Stimulated activated CD8-positive, alpha-beta memory T cell treated with anti-CD3 and anti-CD28 coated beads, Interleukin-12 subunit alpha, Interleukin-12 subunit beta, amount 100 ng/mL, for 24 hours (primary cell): ENCODE data around the gene EEFSEC.

Source experiments
- DNase-seq: peaks from one replicate; pipeline ENCODE4 v3.0.0-alpha.2; 2020; ENCODE audit errors: extremely low read depth

The EEFSEC gene

DNA sequence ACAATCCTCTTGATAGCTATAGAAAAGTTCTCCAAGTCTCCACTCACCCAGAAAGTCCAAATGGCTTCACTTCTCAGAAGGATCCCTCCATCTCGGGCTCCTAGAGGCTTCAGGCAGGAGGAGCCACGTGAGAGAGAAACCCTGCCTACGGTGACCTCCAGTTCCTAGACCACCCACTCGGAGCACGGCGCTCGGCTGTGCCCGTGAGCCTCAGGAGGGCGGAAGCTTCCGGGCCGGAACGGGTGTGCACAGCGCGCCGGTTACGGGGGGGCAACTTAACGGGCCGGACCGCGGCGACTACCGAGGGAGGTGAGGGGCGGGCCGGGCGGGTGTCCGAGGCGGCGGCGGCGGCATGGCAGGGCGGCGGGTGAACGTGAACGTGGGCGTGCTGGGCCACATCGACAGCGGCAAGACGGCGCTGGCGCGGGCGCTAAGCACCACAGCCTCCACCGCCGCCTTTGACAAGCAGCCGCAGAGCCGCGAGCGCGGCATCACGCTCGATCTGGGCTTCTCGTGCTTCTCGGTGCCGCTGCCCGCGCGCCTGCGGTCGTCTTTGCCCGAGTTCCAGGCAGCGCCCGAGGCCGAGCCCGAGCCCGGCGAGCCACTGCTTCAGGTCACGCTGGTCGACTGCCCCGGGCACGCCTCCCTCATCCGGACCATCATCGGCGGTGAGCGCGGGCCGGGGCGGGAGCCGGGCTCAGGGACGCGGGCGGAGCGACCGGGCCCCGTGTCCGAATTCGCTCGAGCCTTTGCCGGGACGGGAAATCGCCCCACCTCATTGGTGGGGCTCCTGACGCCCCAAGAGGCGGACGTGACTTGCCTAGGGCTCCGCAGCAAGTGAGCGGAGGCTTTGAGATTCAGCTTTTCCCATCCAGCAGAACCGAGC, at the start of gene EEFSEC:
TSS of gene EEFSEC (plus strand) at position 326 of the 886 bp plus-strand sequence. CDS start at position 353, 27 bp downstream.
- DNase-seq, result peak; percentile 65

DNA sequence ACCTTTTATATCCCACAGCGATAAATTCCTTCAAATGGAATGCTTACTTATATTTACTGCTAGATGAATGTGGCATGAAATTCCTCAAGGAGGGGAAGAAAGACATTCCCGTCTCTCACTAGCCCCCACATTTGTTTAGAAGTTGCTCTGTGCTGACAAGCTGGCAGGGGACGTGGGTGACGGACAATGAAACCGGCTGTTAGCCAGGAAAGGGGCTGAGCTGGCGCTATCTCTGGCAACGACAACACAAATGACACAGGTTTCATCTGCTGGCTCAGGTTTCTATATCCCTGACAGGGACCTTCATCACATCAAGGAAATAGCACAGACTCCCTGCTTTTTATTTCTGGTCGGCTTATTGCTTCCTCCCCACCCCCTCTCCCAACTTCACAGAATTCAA, 45.4 kb upstream of the EEFSEC start:
- DNase-seq, result no peak

DNA sequence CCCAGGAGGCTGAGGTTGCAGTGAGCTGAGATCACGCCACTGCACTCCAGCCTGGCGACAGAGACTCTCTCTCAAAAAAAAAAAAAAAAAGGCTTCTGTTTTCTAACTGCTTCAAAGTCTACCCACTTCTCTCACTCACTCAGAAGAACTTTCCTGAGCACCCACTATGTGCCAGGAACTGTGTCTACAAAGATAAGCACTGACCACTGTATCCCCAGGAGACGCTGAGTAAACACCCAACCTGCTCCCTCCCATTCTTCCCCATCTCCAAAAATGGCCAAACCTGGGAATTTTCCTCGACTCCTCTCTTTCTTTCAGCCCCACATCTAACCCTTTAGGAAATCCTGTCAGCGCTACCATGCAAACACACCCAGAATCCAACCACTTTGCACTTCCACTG, 42.1 kb upstream of the EEFSEC start:
- DNase-seq, result no peak

DNA sequence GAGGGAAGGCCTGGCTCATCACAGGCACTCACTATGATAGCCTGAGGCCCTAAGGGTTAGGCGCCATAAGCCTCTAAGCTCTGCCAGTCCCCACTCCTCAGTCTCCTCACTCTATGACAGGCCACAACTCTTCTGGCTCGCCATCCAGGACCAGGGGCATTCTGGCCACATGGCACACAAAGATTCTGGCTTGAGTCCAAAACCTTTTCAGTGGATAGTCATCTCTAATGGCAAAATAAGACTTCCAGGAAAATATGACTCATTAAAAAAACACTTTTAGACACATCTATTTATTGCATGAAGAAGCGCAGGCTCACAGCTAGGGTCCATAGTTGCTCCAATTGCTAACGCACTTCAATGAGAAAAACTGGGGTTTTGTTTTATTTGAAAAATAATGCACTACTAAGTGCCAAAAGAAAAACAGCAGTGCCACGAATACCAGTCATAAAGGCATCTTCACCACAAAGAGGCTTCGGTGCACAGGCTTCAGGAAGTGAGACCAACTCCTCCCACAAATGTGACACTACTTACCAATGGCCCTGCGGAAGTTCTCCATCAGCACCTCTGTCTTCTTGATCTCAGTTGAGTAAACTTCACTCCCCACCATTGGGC, 40.8 kb upstream of the EEFSEC start:
- peak; percentile 10 for DNase-seq

- DNase-seq, result no peak
These were observed 39.2 kb upstream of the EEFSEC start for GRCh38 chr3:128113817-128114794.

- DNase-seq, result no peak
These were observed 31.3 kb upstream of the EEFSEC start for GRCh38 chr3:128122013-128122412.

DNA sequence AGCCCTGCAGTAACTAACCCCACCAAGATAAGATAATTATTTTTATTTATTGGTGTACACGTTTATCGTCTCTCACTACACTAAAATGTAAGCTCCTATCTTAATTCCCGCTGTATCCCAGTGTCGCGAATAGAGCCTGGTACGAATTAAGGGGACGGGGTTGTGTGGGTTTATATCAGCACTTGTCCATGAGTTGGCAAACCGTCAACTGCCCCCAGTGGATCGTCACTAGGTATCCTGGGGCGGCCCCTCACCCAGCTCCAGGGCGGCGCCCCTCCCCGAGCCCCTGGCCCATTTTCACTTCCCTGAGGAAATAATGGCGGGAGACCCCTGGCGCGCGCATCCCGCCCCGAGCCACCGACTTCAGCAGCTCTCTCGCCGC, 30.1 kb upstream of the EEFSEC start:
- DNase-seq, result peak; percentile 9

DNA sequence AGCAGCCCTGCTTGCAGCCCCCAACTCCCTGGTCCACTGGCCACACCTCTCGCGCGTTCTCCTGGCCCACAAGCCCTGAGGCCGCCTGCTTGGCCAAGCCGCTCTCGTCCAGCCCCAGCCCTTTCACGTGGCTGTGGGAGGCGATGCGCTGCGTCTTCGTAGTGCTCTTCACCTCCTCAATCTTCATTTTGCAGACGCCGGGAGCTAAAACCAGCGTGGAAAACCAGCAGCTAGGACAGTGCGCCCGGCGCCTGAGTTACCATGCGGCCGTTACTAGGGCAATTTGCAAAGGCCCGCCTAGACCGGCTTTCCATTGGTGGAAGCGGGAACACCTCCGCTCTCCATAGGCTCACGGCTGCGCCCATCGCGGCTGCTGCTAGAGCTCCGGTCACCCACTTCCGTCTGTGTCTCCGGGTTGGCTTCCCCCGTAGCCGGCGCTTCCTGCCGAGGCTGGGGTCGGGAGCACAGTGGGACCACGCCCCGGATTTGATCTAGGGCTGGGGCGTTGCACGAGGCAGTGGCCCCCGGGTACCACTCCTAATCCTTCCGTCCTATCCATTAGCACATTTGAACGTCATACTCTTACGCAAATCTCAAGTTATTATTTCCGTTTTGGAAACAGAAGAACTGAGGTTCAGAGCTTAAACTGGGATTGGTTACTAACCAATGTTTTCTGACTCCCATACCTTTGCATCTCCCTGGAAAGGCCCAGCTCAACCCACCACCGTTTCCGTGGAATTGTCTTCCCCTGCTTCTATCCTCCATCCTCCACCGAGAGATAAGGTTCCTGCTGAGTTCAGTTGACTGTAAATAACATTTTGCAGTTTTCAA, 29.5 kb upstream of the EEFSEC start, which contains the start of gene RUVBL1:
TSS of gene RUVBL1 (minus strand) at position 275 of the 831 bp plus-strand sequence. CDS start at position 187, 88 bp downstream.
- peak; percentile 96 for DNase-seq

DNA sequence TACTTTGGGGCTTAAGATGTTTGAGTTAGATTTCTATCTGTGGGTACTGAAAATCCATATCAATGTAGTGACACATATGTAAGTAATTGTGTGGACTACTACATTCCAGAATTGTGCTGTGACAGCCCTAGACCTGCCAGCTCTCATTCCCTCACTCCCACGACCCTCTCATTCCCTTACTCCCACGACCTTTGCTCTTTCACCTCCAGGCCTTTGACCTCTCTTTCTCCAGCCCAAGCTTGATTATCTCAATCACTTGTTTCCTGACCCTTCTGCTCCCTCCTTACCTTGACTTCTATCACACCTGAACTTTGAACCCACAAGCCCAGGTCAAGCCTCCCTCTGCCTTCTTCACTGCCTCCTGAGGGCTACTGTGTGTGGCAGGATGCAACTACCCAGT, 26.0 kb upstream of the EEFSEC start:
- DNase-seq, result no peak

GRCh38 chr3:128128251-128128650, 25.0 kb upstream of the EEFSEC start:
- no peak for DNase-seq

- DNase-seq, result no peak
These were observed 21.2 kb upstream of the EEFSEC start for GRCh38 chr3:128131897-128132646.

DNA sequence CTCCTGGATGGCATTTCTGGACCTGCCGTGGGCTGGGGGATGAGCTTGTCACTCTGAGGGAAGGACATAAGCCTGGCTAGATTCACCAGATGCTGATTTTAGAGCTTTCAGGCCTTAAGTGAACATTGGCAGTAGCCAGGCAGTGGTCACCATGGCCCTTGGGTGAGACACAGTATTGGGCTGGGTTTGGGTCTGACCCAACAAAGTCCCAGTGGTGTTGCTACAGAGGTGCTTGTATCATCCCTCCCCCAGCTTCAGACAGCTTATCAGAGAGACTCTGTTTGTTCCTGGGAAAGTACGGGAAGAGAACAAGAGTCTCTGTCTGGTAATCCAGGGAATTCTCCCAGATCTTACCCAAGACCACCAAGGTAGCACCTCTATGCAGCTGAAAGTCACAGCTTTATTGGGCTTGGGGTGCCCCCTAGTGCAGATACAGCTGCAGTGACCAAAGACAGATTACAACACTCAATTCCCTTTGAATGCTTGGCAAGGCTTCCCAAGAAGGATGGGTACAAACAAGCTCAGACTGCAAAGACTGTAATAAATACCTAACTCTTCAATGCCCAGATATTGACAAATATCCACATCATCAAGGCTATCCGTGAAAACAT, 19.9 kb upstream of the EEFSEC start:
- no peak for DNase-seq

DNA sequence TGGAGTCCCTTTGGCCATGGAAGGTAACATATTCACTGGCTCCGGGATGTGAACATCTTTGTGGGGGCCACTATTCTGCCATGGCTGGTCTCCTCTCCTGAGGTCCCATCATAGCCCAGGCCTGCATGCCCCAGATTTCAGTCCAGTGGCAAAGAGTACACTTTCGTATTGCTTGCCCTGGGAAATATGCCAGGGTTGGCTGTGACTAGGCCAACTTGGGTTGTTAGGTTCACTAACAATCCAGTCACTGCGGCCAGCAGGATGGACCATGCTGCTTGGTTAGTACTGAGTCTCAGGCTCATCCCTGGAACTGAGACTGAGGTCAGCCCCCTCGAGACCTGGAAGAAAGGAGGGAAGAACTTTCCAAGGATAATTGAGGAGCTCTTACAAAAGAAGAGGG, 9.8 kb upstream of the EEFSEC start:
- DNase-seq, result no peak

GRCh38 chr3:128144512-128145187, 8.6 kb upstream of the EEFSEC start:
- DNase-seq, result no peak

- no peak for DNase-seq
These were observed 8.0 kb upstream of the EEFSEC start for GRCh38 chr3:128145279-128145678.

DNA sequence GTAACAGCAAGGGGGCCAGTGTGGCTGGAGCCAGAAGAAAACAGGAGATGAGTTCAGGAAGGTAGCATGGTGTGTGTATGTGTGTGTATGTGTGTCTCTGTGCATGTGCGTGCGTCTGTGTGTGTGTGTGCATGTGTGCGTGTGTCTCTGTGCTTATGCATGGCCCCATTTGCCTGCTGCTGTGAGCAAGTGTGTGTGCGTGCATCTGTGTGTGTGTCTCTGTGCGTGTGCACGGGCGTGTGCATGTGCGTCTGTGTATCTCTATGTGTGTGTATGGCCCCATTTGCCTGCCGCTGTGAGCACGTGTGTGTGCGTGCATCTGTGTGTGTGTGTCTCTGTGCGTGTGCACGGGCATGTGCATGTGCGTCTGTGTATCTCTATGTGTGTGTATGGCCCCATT, 7.1 kb upstream of the EEFSEC start:
- no peak for DNase-seq

DNA sequence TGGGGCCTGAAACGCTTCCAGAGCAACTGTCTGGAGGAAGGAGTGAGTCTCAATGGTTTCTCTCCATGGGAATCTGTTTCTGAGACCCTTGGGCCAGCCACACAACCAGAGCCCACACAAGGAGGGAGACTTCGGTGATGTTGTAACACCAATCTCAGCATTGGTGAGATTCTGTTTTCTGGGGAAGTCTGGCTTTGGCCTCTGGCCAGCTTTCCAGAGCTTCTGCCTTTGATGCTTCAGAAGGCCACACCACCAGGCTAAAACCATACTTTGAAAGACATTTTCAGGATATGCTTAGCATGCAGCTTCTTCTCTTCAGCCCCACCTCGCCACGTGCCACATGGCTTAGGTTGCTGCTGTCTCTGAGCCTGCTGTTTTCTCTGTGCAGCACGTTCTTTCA, 3.6 kb upstream of the EEFSEC start:
- no peak for DNase-seq

DNA sequence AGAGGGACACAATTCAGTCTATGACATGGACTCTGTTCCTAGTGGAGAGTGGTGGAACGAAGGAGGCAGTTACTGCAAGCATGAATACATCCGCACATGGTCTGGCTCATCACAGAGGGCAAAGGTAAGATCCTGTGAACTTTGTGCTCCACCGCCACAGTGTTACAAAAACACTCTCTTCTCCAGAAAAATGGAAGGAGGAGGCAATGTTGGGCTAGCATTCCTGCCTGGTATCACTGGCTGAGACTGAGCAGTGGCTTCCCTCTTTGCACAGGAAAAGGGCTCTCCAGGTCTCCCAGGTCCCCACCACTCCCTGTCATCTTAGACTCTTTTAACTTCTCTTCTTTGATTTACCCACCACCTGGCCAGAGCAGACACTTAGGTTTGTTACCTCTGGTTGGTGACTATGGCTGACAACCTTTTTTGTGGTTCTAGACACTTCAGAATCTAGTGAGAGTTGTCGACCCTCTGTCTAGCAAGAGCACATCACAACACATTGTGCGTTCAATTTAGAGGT, 1.5 kb upstream of the EEFSEC start:
- DNase-seq, result no peak
